GM19099 (cell line): ENCODE measurements around the gene GIMD1.

Experiments used
- POLR2A ChIP-seq: IDR thresholded peaks from 3 replicates; pipeline ENCODE4 v1.6.1; 2011; ENCODE audit warnings: low read depth; ENCODE audit not compliant: insufficient read length; ENCODE audit errors: extremely low read depth

GIMD1 gene

DNA sequence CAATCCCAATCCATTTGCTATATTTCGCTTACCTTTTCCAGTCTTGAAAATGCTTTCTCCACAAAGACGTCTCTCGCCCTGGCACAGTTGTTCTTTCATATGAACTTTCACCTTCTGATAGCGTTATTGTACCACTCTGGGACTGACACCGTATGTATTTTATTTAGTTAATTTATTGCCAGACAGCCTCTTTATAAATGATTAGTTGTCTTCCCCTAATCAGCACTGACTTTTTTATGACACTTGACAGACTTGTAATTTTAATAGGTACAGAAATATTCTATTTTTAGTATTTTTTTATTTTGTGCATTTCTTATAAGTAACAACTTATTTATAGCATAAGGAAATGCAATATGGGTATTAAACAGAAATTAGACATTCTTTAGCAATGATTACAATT, at the start of gene GIMD1:
Gene GIMD1 (minus strand): TSS at position 101 of the 400 bp plus-strand sequence. CDS start 1,343 bp downstream, outside the sequence.
- no peak for TF ChIP-seq POLR2A

DNA sequence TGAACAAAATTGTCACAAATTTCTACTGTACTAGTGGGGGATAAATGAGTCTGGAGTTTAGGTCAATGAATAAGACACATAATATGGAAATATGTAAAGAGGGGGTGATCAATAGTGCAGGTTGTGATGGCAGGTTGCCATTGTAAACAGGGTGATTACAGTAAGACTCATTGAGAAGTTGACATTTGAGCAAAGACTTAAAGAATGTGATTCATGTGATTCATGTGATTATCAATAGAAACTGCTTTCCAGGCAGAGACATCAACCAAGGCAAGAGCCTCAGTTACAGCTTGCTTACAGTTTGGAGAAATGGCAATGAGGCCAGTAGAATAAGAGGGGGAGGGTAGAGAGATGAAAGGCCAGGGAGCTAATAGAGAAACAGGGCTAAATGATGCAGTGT, 45.8 kb upstream of the GIMD1 start:
- no peak for TF ChIP-seq POLR2A

DNA sequence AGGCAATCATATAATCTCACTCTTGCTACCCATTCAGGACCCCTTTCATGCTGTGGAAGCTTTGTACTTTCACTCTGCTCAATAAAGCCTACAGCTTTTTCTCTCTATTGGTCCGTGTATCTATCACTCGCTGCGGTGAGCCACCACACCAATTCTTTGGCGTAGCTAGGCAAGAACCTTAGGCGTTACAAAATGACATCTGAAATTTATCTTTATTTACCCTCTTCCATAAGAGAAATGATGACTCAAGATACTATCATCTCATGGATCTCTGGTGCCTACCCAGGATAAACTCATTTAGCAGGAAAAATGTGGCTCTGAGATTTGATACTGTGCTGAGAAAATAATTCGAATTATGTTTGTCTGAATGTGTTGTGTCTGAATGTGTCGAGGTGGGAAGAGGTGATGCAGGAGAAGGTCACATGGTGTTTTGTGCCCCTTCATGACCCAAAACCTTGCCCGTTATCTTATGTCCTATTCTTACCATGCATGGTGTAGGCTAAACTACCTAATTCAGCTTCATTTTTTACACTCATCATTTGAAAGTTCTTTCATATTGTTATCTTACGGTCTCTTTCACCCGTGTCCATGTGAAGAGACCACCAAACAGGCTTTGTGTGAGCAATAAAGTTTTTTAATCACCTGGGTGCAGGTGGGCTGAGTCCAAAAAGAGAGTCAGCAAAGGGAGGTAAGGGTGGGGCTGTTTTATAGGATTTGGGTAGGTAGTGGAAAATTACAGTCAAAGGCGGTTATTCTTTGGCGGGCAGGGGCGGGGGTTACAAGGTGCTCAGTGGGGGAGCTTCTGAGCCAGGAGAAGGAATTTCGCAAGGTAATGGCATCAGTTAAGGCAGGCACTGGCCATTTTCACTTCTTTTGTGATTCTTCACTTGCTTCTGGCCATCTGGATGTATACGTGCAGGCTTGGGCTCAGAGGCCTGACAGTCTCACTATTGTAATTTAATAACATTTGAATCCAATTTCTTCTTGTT, 41.6 kb upstream of the GIMD1 start:
- no peak for TF ChIP-seq POLR2A

DNA sequence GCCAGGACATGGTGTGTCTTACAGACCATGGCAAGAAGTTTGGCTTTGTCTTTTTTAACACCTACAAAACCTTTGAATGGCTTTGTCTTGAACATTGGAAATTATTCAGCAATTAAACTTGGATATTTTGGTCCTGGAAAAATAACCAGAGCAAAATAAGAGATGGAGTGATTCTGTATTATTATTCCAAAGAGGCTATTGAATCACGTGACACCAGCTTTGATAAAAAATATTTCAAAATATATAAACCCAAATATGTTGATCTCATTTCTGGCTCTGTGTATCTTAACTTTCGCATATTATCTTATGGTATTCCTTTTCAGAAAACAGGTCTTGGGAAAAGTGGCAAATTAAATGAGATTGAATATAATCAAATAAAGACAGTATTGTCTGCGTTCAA, 32.6 kb upstream of the GIMD1 start:
- no peak for TF ChIP-seq POLR2A

DNA sequence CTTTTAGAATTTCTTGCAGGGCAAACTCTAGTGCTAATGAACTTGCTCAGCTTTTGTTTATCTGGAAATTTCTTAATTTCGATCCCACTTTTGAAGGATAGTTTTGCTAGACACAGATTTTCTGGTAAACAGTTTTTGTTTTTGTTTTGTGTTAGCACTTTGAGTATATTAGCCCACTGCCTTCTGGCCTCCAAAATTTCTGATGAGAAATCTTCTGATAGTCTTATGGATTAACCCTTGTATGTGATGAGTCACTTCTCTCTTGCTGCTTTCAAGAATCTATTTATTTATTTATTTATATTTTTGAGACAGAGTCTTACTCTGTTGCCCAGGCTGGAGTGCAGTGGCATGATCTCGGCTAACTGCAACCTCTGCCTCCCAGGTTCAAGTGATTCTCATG, 27.0 kb upstream of the GIMD1 start:
- no peak for TF ChIP-seq POLR2A

DNA sequence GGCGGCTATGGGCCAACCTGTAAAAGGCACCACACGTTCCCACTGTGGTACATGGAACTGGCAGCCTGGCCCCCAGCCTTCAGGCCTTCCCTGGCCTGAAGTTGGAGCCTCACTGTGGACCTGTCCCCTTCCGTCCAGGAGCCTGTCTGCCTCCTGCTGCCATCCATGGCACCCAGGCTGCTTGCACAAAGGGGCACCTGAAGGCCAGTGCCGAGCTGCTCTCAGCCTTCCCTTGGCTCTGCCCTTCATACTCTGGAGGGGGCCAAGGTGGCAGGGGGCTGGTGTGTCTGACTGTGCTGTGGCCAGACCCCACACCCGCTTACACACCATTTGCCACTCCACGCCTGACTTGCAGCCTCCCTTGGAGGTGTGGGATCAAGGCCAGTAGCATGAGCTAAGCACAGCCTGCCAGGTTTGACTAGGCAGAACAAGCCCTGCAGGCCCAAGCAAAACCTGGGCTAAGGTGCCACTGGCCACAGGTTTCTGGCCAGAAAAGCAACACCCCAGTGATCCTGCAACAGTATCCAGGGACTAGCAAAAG, 17.3 kb upstream of the GIMD1 start:
- no peak for TF ChIP-seq POLR2A

DNA sequence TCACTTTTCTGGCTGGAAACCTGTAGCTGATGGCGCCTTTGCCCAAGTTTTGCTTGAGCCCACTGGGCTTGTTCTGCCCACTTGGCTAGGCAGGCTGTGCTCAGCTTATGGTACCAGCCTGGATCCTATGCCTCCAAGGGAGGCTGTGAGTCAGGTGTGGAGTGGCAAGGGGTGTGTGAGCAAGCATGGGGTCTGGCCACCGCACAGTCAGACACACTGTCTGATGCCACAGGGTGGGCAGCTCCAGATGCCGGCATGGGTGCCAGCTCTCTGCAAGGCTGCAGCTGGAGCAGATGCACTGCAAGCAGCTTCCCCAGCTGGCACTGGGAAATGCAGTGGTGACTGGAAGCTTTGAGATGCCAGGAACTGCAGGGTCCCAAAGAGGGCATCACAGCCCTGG, 16.3 kb upstream of the GIMD1 start:
- no peak for TF ChIP-seq POLR2A

DNA sequence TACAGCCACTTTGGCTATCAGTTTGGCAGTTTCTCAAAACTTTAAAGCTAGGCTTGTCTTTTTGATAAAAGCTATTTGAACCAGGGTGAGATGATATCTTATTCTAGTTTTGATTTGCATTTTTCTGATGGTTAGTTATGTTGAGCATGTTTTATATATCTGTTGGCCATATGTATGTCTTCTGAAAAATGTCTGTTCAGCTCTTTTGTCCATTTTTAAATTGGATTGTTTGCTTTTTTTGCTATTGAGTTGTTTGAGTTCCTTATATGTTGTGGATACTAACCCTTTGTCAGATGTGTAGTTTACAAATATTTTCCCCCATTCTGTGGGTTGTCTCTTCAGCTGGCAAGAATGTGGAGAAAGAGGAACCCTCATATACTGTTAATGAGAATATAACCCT, 11.6 kb upstream of the GIMD1 start:
- no peak for TF ChIP-seq POLR2A

DNA sequence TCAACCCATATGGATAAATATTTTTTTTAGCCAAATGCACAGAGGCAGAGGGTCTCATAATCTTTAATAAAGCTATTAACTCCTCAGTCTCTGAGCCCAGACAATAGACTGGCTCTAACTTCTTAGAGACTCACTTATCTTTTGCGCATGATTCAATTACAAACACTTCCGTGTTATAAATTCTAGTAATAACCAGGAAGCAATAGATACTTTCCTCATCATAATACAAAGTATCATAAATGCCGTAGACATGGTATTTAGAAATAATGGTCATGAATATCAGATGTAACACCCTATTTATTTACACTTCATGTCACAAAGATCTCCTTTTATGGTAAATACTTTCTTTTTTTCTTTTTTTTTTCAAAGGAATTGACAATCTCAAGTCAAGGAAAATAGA, 4.4 kb upstream of the GIMD1 start:
- TF ChIP-seq POLR2A = no peak

DNA sequence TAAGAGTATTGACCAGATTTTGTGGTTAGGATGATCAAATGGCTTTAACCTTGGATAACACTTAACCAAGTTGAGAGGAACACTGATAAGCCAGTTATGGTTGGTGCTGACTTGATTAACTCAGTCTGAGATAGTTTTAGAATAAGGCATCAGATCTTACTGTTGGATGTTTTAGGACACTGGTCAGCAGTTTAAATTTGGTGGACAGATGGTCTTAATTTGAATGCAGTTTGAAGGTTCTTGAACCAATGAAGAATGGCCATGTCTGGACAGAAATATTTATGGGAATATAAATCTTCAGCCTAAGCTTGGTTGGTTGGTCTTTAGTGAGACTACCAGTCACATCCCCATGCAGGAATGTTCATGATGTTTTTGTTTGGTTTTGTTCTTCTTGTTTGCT, 2.6 kb upstream of the GIMD1 start:
- TF ChIP-seq POLR2A = no peak

DNA sequence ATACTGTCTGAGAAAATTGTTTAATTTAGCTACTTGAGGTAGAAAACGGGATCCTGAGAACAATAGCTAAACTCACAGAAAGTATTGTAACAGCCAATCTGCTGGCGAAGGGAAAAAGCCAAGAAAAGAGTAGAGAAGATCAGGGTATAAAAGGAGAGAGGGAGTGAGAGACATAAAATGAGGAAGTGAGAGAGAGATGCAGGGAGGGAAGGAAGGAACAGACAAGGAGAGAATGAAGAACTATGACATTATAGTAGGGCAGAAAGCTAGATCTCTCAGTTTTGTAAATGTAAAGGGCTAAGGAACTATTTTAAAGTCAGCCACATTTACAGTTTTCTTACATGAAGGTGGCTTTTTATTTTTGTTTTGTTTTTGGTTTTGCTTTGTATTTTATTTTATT, 1.6 kb upstream of the GIMD1 start:
- TF ChIP-seq POLR2A = no peak

DNA sequence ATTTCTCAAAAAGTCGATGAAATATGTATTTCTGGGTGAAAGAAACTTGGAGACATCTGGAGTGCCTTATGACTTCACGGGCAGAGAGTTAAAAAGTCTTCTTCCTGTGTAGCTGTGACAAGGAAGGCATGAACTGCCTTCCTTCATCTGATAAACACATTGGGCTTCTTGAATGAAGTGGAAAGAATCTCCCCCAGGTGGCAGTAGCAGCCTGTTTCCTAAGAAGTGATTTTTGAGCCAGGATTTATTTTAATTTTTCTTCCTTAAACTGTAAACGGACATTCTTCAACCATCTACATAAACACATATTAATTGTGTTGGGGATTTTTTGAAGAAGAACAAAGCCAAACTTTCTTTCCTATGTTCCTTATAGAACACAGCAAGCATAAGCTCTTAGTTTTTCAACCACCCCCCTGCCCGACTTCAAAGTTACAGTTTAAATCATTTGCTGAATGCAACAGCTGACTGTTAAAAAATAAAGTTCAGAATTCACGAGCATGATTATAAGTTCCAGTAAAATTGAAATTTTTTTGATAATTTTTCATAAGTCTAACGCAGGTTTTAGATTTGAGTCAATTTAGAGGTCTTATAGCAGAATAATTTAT, 980 bp upstream of the GIMD1 start:
- TF ChIP-seq POLR2A = no peak

DNA sequence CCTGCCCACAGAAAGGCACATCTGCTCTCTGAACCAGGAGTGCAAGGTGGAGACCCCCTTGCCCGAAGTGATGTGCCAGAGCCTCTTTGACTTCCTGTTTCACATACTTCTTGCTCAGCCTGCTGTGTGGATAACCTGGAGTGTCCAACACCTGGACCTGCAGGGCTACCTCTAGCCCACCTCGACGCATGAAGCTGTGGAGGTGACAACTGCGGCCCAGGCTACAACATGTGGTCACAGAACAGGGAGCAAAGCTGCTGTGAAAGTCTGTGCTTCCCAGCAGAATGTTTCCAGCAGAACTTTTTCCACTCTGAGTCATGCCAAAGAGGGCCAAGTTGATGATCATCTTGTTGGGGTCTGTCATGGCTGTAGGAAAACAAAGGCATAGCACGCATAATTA, 1.5 kb downstream of the GIMD1 start:
- TF ChIP-seq POLR2A = no peak

DNA sequence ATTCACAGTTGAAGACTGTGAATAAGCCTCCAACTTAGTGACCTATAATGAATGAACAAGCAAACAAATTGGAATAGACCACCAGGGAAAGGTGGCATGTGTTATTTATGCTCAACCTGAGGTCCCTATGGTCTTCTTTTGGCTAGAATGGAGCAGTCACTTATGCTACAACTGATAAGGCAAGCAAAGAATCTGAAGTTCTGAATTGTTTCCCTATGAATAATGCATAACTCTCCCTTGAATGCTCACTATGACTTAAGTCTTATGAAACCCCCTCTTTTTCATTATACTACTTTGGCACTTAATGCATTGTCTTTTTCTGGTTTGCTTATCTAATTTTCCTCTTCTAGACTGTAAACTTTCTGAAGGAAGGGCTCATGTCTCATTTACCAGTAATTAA, 2.6 kb downstream of the GIMD1 start:
- no peak for TF ChIP-seq POLR2A

DNA sequence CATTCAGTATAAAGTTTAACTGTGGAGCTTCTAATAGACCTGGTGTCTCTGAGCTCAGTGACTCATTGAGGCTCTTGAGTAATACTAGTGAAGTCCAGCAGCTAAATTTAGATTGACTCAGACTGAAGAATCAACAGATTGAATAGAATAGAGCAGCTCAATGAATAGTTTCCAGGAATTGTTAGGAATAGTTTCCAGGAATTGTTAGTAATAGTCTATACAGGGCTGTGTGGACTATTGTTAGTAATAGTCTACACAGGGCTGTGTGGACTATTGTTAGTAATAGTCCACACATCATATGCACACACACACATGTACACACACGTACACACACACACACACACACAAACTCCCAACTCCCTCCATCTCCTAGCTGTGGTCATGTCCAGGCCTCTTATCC, 3.0 kb downstream of the GIMD1 start:
- no peak for TF ChIP-seq POLR2A

DNA sequence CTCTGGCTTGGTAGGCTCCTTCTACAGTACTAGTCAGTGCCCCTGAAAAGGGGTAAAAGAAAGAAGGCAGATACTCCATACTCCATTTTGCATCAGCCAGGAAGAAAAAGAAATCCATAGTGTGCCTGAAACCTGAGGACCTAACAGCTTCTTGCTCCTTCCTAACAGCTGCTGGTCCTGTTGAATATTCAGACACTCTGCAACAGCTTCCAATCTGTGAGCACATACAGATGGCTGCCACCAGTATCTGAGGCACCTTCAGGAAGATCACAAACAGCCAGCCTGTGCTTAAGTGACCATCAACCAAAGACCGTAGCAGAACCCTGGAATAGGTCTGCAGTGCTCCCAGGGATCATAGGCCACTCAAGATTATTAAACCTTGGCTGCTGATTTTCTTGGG, 4.3 kb downstream of the GIMD1 start:
- TF ChIP-seq POLR2A = no peak
